ENCODE results near the gene B3GAT3. TPM values are rescaled to one million over a fixed set of nuclear protein-coding genes. Genes with fewer than 3 reads are reported as not detected.

B3GAT3 gene
- total and polyA plus RNA-seq, 7 donors: 9.7 to 47.5 (median 16.1) TPM

GRCh38 chr11:62575156-62575555 lies 46.6 kb downstream of the B3GAT3 start:
- intact Hi-C loops (cut with DNase I): loop anchor here (2.0 kb wide), 1 partner anchor 16 kb away; the partner anchor contains the start of gene TUT1
- no peak for DNase-seq
- H3K27me3 ChIP-seq: no peaks in the 10 kb centered on the region
- H3K27ac ChIP-seq: peak overlapping the region; percentile 91 to 94 (median 93)
- 33 to 65% methylated on average over 17 of the region's 17 CpGs for WGBS, 2 donors
- no peaks in the 10 kb centered on the region for H3K9me3 ChIP-seq
- peak overlapping the region in 3 of 4 donors; percentile 64 to 92 (median 75) for H3K4me3 ChIP-seq
- TF ChIP-seq POLR2AphosphoS5 (IDR thresholded peaks at IDR 0.05) (no peak), CTCF (IDR thresholded peaks at IDR 0.05) (no peak), POLR2A (IDR thresholded peaks at IDR 0.05) (no peak), EP300 (IDR thresholded peaks at IDR 0.05) (no peak)
- peaks cover 0 to 47% (median 35%) of the 10 kb centered on the region in 4 donors for H3K4me1 ChIP-seq
- peaks cover 4 to 64% (median 34%) of the 10 kb centered on the region in 4 donors for H3K36me3 ChIP-seq

- Histone ChIP-seq H3K4me3 (peak overlapping the region; percentile 43 to 92 (median 70)), H3K9me3 (no peaks in the 10 kb centered on the region), H3K4me1 (peaks cover 0 to 53% (median 35%) of the 10 kb centered on the region in 4 donors), H3K36me3 (peaks cover 4 to 64% (median 39%) of the 10 kb centered on the region in 4 donors), H3K27ac (peak overlapping the region; percentile 91 to 94 (median 93)), H3K27me3 (no peaks in the 10 kb centered on the region)
- intact Hi-C loops (cut with DNase I): loop anchor here (2.0 kb wide), 1 partner anchor 16 kb away; the partner anchor contains the start of gene TUT1
- TF ChIP-seq EP300 (IDR thresholded peaks at IDR 0.05): no peak
- TF ChIP-seq POLR2A (IDR thresholded peaks at IDR 0.05): peak in 1 of 2 donors; percentile 35
- peak in 3 of 4 donors; percentile 28 to 55 (median 48) for TF ChIP-seq POLR2AphosphoS5 (IDR thresholded peaks at IDR 0.05)
- 1% methylated on average over 33 of the region's 33 CpGs for WGBS, 2 donors
- DNase-seq: no peak
Observed at GRCh38 chr11:62574363-62575071, 47.3 kb downstream of the B3GAT3 start.

- 0% methylated on average over 46 of the region's 46 CpGs for WGBS, 2 donors
Observed at GRCh38 chr11:62573592-62574362, 48.0 kb downstream of the B3GAT3 start, which contains the start of gene EEF1G. EEF1G (minus strand) TSS chr11:62573891; CDS start chr11:62573842, 49 bp downstream.

GRCh38 chr11:62573006-62573591 lies 48.7 kb downstream of the B3GAT3 start:
- peaks cover 0 to 53% (median 35%) of the 10 kb centered on the region in 4 donors for H3K4me1 ChIP-seq
- no peaks in the 10 kb centered on the region for H3K27me3 ChIP-seq
- intact Hi-C loops (cut with DNase I): no loop called here
- WGBS, 2 donors: 0 to 1% methylated on average over 33 of the region's 33 CpGs
- no peaks in the 10 kb centered on the region for H3K9me3 ChIP-seq
- H3K36me3 ChIP-seq: peaks cover 4 to 64% (median 40%) of the 10 kb centered on the region in 4 donors
- peak; percentile 71 for DNase-seq
- H3K4me3 ChIP-seq: peak overlapping the region; percentile 64 to 92 (median 78)
- TF ChIP-seq CTCF (IDR thresholded peaks at IDR 0.05) (no peak), POLR2AphosphoS5 (IDR thresholded peaks at IDR 0.05) (no peak)
- peak overlapping the region; percentile 82 to 94 (median 86) for H3K27ac ChIP-seq

More at GRCh38 chr11:62573592-62574362, 48.0 kb downstream of the B3GAT3 start, which contains the start of gene EEF1G:
- peak within 1 kb of the TSS; percentile 64 to 92 (median 78) for H3K4me3 ChIP-seq
- intact Hi-C loops (cut with DNase I): loop anchor here (2.0 kb wide), 1 partner anchor 17 kb away; the partner anchor contains the start of gene TUT1
- no peak for TF ChIP-seq CTCF (IDR thresholded peaks at IDR 0.05)
- peak; percentile 92 to 93 for TF ChIP-seq POLR2A (IDR thresholded peaks at IDR 0.05)
- TF ChIP-seq POLR2AphosphoS5 (IDR thresholded peaks at IDR 0.05): peak; percentile 77 to 97 (median 96)
- TF ChIP-seq EP300 (IDR thresholded peaks at IDR 0.05): peak in 1 of 4 donors; percentile 60
- no peaks in the 10 kb centered on the region for H3K9me3 ChIP-seq
- H3K27ac ChIP-seq: peak within 1 kb of the TSS; percentile 91 to 94 (median 93)
- no peaks in the 10 kb centered on the region for H3K27me3 ChIP-seq
- peaks cover 0 to 53% (median 35%) of the 10 kb centered on the region in 4 donors for H3K4me1 ChIP-seq
- H3K36me3 ChIP-seq: peaks cover 4 to 64% (median 44%) of the 10 kb centered on the region in 4 donors
- peak; percentile 99 for DNase-seq
